Neuronal stem cell (in vitro differentiated cells): ENCODE data around the gene RPS6KB1.
"Not testable (repeated sequence)": the region's sequence is repeated elsewhere in the genome, so short reads cannot be mapped to it uniquely, and the experiment has no call there.

Experiments used
- DNase-seq: peaks from one replicate; pipeline ENCODE4 v3.0.0-alpha.2; 2013; ENCODE audit warnings: low spot score
- H2AFZ ChIP-seq: one replicate; pipeline ENCODE4 v1.6.1; 2013; ENCODE audit warnings: mild to moderate bottlenecking, low read length, inconsistent platforms
- H2AK5ac ChIP-seq: 2 replicates; pipeline ENCODE4 v1.6.1; 2013; ENCODE audit warnings: low read depth, mild to moderate bottlenecking, inconsistent platforms, low read length, moderate library complexity, mixed read lengths
- H2BK120ac ChIP-seq: 2 replicates; pipeline ENCODE4 v1.6.1; 2013; ENCODE audit warnings: low read depth, mild to moderate bottlenecking, inconsistent platforms, low read length, moderate library complexity, mixed read lengths
- H2BK12ac ChIP-seq: one replicate; pipeline ENCODE4 v1.6.1; 2013; ENCODE audit warnings: low read length, inconsistent platforms
- H2BK15ac ChIP-seq: 2 replicates; pipeline ENCODE4 v1.6.1; 2013; ENCODE audit warnings: mild to moderate bottlenecking, low read length, inconsistent platforms, mixed read lengths
- H2BK5ac ChIP-seq: one replicate; pipeline ENCODE4 v1.6.1; 2013; ENCODE audit warnings: inconsistent platforms, mild to moderate bottlenecking, low read length, moderate library complexity
- H3K14ac ChIP-seq: one replicate; pipeline ENCODE4 v1.6.1; 2013; ENCODE audit warnings: low read length, inconsistent platforms
- H3K18ac ChIP-seq: 2 replicates; pipeline ENCODE4 v1.6.1; 2013; ENCODE audit warnings: low read length, inconsistent platforms
- H3K23ac ChIP-seq: 2 replicates; pipeline ENCODE4 v1.6.1; 2013; ENCODE audit warnings: low read depth, mild to moderate bottlenecking, mixed read lengths, low read length, inconsistent platforms; ENCODE audit not compliant: poor library complexity
- H3K27ac ChIP-seq: replicated peaks from 3 replicates; pipeline ENCODE4 v1.5.1; 2013; ENCODE audit warnings: low read length, inconsistent platforms
- H3K27me3 ChIP-seq, 3 experiments: 2 replicates each; pipeline ENCODE4 v1.6.1; 2013; ENCODE audit warnings: low read length in 3 of 3, mild to moderate bottlenecking in 2 of 3, inconsistent platforms in 1 of 3, low read depth in 1 of 3, mixed read lengths in 1 of 3, moderate library complexity in 1 of 3; ENCODE audit not compliant: control insufficient read depth in 3 of 3, insufficient read depth in 3 of 3
- H3K36me3 ChIP-seq, 2 donors: replicated peaks in 1 of 2; 2 replicates each; pipeline ENCODE4 v1.6.1; 2013; ENCODE audit warnings: low read length in 2 of 2; ENCODE audit not compliant: control insufficient read depth in 2 of 2, insufficient read depth in 2 of 2
- H3K4ac ChIP-seq: 2 replicates; pipeline ENCODE4 v1.6.1; 2013; ENCODE audit warnings: inconsistent platforms, mild to moderate bottlenecking, low read length, moderate library complexity
- H3K4me1 ChIP-seq, 2 donors: 1 replicate in 1 of 2; 2 replicates in 1 of 2; pipeline ENCODE4 v1.6.1; 2013; ENCODE audit warnings: low read length in 2 of 2, low read depth in 1 of 2; ENCODE audit not compliant: control insufficient read depth in 2 of 2, insufficient read depth in 1 of 2
- H3K4me2 ChIP-seq: one replicate; pipeline ENCODE4 v1.6.1; 2013; ENCODE audit warnings: mild to moderate bottlenecking, low read length, inconsistent platforms; ENCODE audit not compliant: insufficient read depth, poor library complexity, severe bottlenecking
- H3K4me3 ChIP-seq, 2 donors: 2 replicates each; pipeline ENCODE4 v1.5.1; 2013; ENCODE audit warnings: low read length in 2 of 2, mild to moderate bottlenecking in 2 of 2, inconsistent platforms in 1 of 2, moderate library complexity in 1 of 2
- H3K79me1 ChIP-seq: one replicate; pipeline ENCODE4 v1.6.1; 2013; ENCODE audit warnings: low read depth, mild to moderate bottlenecking, inconsistent platforms, low read length, moderate library complexity
- H3K9ac ChIP-seq: one replicate; pipeline ENCODE4 v1.6.1; 2013; ENCODE audit warnings: mild to moderate bottlenecking, low read depth, low read length, inconsistent platforms; ENCODE audit not compliant: poor library complexity
- H3K9me3 ChIP-seq, 2 donors: replicated peaks in 1 of 2; 2 replicates each; pipeline versions ENCODE3 to v1.6.1; 2013; ENCODE audit warnings: low read length in 2 of 2, mild to moderate bottlenecking in 2 of 2, inconsistent platforms in 1 of 2, low read depth in 1 of 2, mixed read lengths in 1 of 2, moderate library complexity in 1 of 2; ENCODE audit not compliant: control insufficient read depth in 2 of 2, insufficient read depth in 1 of 2
- H4K8ac ChIP-seq: one replicate; pipeline ENCODE4 v1.6.1; 2013; ENCODE audit warnings: low read depth, mild to moderate bottlenecking, inconsistent platforms, low read length, moderate library complexity
- H4K91ac ChIP-seq: one replicate; pipeline ENCODE4 v1.6.1; 2013; ENCODE audit warnings: low read length, low read depth, mild to moderate bottlenecking, inconsistent platforms; ENCODE audit not compliant: poor library complexity
- WGBS, 2 donors: extraction: QIAGEN DNeasy Blood & Tissue Kit; methylation state at CpG; one replicate each; pipeline ENCODE4 v1.1.7; 2013; ENCODE audit warnings: missing lambda C conversion rate in 2 of 2, mixed read lengths in 1 of 2; ENCODE audit not compliant: insufficient read length in 2 of 2, insufficient replicate concordance in 1 of 2; ENCODE audit errors: extremely low coverage in 2 of 2; 5-methylcytosine and 5-hydroxymethylcytosine counted together

Gene RPS6KB1

DNA sequence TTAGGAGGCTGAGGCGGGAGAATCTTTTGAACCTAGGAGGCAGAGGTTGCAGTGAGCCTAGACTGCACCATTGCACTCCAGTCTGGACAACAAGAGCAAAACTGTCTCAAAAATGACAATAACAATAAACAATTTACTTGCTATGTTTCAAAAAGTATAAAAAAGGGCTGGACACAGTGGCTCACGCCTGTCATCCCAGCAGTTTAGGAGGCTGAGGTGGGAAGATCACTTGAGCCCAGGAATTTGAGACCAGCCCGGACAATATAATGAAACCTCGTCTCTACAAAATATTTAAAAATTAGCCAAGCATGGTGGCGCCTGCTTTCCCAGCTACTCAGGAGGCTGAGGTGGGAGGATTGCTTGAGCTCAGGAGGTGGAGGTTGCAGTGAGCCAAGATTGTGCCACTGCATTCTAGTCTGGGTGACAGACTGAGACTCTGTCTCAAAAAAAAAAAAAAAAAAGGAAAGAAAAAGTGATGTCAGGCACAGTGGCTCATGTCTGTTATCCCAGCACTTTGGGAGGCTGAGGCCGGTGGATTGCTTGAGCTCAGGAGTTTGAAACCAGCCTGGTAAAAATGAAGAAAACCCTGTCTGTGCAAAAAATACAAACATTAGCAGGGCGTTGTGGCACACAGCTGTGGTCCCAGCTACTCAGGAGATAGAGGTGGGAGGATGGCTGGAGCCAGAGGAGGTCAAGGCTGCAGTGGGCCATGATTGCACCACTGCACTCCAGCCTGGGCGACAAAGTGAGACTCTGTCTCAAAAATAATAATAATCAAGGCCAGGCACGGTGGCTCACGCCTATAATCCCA, 38.8 kb upstream of the RPS6KB1 start:
- H3K27ac ChIP-seq, H3K14ac ChIP-seq, H2BK120ac ChIP-seq, H3K9ac ChIP-seq, H3K36me3 ChIP-seq, H3K4me2 ChIP-seq, H2BK12ac ChIP-seq, H3K23ac ChIP-seq, H2AK5ac ChIP-seq, H4K91ac ChIP-seq, H3K9me3 ChIP-seq, H2AFZ ChIP-seq, H3K18ac ChIP-seq, H3K4me1 ChIP-seq, H3K79me1 ChIP-seq, DNase-seq, H2BK5ac ChIP-seq, H2BK15ac ChIP-seq, H3K27me3 ChIP-seq, H4K8ac ChIP-seq, H3K4ac ChIP-seq, H3K4me3 ChIP-seq: not testable (repeated sequence)
- no CpG with 5 or more reads among the region's 10 CpGs for WGBS, 2 donors

DNA sequence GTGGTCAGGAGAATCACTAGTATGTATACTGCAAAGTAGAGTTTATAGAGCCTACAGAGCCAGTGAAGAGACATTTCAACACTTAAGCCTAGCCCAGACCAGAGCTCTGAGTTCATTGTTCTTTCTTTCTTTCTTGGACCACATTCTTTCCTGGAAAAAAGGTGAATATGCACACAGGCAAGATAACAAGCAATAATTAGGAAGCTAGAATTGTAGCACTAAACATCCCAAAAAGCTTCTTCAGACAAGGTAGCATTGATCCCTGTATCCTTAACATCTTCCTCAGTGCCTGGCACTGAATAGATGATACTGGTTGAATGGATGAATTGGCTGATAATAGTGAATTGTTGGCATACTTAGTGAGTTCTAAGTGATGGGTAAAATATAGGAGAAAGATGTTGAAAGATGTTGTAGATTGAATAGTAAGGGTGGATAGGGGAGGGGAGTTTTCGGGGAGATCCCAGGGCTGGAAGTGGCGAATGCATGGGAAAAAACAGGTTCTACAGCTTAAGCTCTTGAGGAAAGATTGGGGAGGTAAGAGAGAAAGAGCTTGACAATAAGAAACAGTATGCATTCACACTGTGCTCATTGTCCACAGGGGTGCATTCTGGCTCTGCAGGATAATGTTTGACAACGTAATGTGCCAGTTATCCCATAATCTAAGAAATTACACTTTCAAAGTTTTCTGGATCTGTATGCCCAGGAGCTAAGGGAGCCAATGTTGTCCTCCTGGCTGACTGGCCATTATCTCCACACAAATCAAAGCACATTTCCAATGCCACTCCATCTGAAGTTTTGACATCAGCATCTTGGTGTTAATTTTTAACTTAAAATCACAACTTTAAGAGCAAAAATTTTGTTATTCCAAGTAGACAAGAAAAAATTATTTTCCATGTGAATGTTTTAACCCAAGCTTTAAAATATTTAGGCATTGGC, 35.8 kb upstream of the RPS6KB1 start:
- Histone ChIP-seq H3K23ac (no peak overlapping the region), H3K4me3 (no peak overlapping the region), H3K9me3 (no peaks in the 10 kb centered on the region), H2AK5ac (no peak overlapping the region), H3K14ac (no peak overlapping the region), H3K4me1 (peaks cover 2 to 5% of the 10 kb centered on the region in 2 donors), H3K18ac (no peak overlapping the region), H3K79me1 (no peaks in the 10 kb centered on the region), H2AFZ (no peak overlapping the region), H3K27me3 (no peaks in the 10 kb centered on the region), H2BK120ac (no peak overlapping the region), H3K9ac (no peak overlapping the region), H4K91ac (no peak overlapping the region), H3K27ac (no peak overlapping the region), H2BK12ac (no peak overlapping the region), H4K8ac (no peak overlapping the region), H3K4ac (no peak overlapping the region), H2BK5ac (no peak overlapping the region), H3K4me2 (no peak overlapping the region), H2BK15ac (no peak overlapping the region), H3K36me3 (peaks cover 2 to 24% of the 10 kb centered on the region in 2 donors)
- no peak for DNase-seq
- WGBS, 2 donors: 100% methylated on average over 1 of the region's 3 CpGs; no CpG with 5 or more reads in 1 of the 2 donors

DNA sequence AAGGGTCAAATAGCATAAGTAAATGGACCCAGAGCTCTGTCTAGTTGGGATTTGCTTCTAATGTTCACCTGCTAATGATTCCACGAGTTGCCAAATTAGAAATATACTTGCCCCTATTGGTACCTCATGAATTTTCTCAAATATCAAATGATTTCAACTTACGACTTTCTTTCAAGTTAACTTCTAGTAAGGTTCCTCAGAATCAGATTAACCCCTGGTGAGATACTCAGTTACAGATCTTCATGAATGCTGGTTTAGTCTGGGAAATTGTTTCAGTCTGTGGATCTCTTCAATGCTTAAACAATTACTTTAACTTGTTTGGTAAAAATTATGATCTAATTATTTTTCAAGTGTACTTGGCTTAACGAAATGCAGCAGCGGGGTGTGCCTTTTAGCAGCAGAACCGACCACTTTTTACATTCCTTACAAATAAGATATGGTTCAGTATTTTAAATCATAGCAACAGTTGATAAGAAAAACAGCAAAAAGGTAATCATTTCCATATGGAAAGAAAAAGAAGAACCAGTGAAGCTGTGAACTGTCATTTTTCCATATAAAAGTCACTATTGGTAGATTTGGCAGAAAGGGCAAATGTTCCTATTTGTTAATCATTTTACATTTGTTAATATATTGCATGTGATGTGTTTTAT, 34.6 kb upstream of the RPS6KB1 start:
- peaks cover 5 to 32% of the 10 kb centered on the region in 2 donors for H3K36me3 ChIP-seq
- no CpG with 5 or more reads among the region's 5 CpGs for WGBS, 2 donors
- no peak for DNase-seq

More for the DNA sequence above, 34.6 kb upstream of the RPS6KB1 start:
- H3K14ac ChIP-seq: no peak overlapping the region
- no peak overlapping the region for H3K4me3 ChIP-seq
- H2BK15ac ChIP-seq: no peak overlapping the region
- H3K4ac ChIP-seq: no peak overlapping the region
- no peaks in the 10 kb centered on the region for H3K79me1 ChIP-seq
- no peak overlapping the region for H3K27ac ChIP-seq
- H3K4me1 ChIP-seq: peaks cover under 1 to 3% of the 10 kb centered on the region in 2 donors
- H3K9me3 ChIP-seq: no peaks in the 10 kb centered on the region
- H2BK5ac ChIP-seq: no peak overlapping the region
- no peak overlapping the region for H3K18ac ChIP-seq
- H2AK5ac ChIP-seq: no peak overlapping the region
- no peaks in the 10 kb centered on the region for H3K27me3 ChIP-seq
- H2AFZ ChIP-seq: no peak overlapping the region
- no peak overlapping the region for H2BK120ac ChIP-seq
- no peak overlapping the region for H3K23ac ChIP-seq
- H2BK12ac ChIP-seq: no peak overlapping the region
- no peak overlapping the region for H4K8ac ChIP-seq
- H4K91ac ChIP-seq: no peak overlapping the region
- no peak overlapping the region for H3K9ac ChIP-seq
- no peak overlapping the region for H3K4me2 ChIP-seq
